ENCODE data around the gene ICOS. TPM values are rescaled to one million over a fixed set of nuclear protein-coding genes. Genes with fewer than 3 reads are reported as not detected.

The ICOS gene
- total RNA-seq, 4 donors from 2014 or later = 0.17 to 0.49 (median 0.19) TPM; not detected in 1

DNA sequence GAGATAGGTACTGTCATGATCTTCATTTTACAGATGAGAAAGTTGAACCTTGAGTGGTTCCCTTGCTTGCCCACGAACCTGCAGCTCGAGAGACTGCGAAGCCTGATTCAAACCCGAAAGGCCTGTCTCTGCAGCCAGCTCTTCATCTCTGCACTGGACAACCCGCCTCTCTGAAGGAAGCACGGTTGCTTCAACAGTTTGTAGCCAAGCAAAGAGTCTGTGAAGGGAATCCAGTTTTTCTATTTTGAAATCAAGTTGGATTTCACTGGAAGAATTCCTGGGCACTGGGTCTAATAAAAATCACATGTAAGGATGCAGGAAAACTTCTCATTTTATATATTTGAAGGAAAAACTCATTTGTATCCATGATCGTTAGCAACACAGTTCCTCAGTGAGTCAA, 21.3 kb upstream of the ICOS start:
- no peak for TF ChIP-seq CTCF (IDR thresholded peaks at IDR 0.05; ENCODE audit: low read depth)

GRCh38 chr2:203916756-203917155, 19.8 kb upstream of the ICOS start:
- TF ChIP-seq CTCF (IDR thresholded peaks at IDR 0.05; ENCODE audit: low read depth) = no peak

DNA sequence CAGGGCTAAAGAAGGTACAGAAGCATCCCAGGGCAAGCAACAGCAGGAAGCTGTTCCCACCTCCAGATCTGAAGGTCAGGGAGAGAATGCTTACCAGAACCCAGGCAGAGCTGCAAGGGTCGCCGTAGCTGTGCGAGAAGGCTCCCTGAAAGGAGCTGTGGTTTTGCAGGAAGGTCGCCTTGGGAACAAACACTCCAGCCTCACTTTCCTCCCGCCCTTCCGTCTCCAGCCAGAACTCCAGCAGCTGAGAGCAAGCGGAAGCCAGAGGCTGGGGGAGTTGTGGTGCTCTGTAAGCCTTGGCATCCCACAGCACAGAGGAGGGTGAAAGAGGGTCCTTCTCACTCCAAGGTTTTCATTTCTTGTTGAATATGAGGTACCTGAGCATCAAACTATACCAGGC, 18.3 kb upstream of the ICOS start:
- no peak for TF ChIP-seq CTCF (IDR thresholded peaks at IDR 0.05; ENCODE audit: low read depth)

GRCh38 chr2:203918839-203919238, 17.7 kb upstream of the ICOS start:
- no peak for TF ChIP-seq CTCF (IDR thresholded peaks at IDR 0.05; ENCODE audit: low read depth)

DNA sequence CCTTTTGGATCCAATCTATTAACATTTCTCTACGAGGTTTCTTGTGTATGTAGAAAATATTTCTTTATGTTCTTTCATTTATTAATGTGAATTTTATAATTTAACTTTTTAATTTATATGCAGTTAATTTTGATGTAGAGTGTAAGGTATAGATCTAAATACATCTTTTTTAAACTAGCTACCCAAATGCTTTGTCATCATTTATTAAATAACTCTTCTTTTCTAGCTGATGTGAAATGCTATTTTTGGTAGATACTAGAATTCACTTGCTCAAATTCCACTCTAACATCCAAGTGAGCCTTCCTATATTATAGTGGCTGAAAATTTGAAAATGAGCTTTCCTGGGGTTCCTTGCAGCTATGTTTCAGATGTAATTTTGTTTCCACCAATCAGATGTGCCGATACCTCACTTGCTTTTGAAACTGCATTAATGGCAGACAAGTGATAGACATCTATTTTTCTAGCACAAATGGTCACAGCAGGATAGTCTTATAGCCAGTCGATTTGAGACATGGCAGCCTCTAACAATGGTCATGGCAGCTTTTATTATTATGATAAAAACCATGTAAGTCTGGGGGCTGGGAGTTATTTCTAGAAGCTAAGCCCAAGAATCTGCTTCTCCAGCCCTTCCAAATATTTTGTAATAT, 10.9 kb upstream of the ICOS start:
- TF ChIP-seq CTCF (IDR thresholded peaks at IDR 0.05; ENCODE audit: low read depth) = no peak

GRCh38 chr2:203928849-203929248, 7.7 kb upstream of the ICOS start:
- no peak for TF ChIP-seq CTCF (IDR thresholded peaks at IDR 0.05; ENCODE audit: low read depth)

- TF ChIP-seq CTCF (IDR thresholded peaks at IDR 0.05; ENCODE audit: low read depth) = no peak
These were observed 2.5 kb upstream of the ICOS start for GRCh38 chr2:203934041-203934492.
